ENCODE results near the gene BTNL9. TPM values are rescaled to one million over a fixed set of nuclear protein-coding genes. Genes with fewer than 3 reads are reported as not detected.

BTNL9 gene
- total and polyA plus RNA-seq, 2 of the 13 experiments (the other 11 are each of a cell fraction or from before 2014, with no cell fraction given), result 0.13 TPM; not detected in 1

DNA sequence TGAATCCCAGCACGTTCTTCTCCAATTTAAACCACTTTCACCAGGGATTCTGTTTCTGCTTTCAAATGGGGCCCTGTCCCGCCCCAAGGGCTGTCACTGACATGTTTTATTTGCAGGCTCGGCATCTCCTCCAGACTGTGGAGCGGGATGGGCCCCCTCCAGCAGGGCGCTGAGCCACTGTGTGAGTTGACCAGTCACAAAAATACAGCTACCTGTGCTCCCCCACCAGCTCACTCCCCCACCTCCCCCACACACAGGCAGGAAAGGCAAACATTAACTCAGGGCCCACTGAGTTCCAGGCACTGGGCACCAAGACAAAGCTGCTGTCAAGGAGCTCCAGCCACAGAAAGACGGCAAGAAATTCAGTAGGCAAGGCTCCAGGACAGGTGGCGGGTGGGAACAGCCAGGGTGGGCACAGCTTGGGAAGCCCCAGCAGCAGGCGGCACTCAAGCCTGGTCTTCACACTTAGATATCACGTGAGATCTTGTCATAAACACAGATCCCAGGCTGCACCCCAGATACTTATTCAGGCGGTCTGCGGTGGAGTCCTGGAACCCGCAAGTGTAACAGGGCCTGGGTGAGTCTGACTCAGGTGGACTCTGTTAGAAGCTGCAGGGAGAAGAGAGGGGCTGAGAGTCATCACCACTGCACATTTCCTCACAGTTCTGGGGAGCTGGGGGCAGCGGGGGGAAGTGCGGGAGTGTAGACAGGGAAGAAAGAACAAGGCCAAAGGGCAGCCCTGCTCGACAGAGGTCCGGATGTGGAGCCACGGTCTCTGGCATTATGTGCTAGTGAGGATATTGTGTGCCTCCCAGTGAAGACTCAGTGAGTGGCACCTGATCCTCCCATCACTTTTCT, 46.2 kb downstream of the BTNL9 start:
- in situ Hi-C loops (cut with HindIII; ENCODE audit: extremely low pct_ligation_motif_present, low pct_unique_long_range_greater_than_20kb) (no loop called here), intact Hi-C loops (cut with micrococcal nuclease; ENCODE audit: unreplicated experiment) (no loop called here)
- BruUV-seq (replicated peaks), result no TSS peak
- POLR2A ChIA-PET, result no interaction called here
- CTCF ChIA-PET (ENCODE audit: low intra/inter-chr PET ratio, low total read pairs), result no interaction called here
- 20% methylated on average over 13 of the region's 17 CpGs for WGBS (ENCODE audit: low lambda C conversion rate)
- H2AFZ ChIP-seq (ENCODE audit: low read length), result no peak overlapping the region
- no peak overlapping the region for H3K4me3 ChIP-seq (replicated peaks in 1 of 3; ENCODE audit: insufficient read depth in 1 of 3, low read depth in 2 of 3, low read length in 3 of 3)
- no peaks in the 10 kb centered on the region for H4K20me1 ChIP-seq (ENCODE audit: insufficient read depth, low read length)
- no peaks in the 10 kb centered on the region for H3K79me2 ChIP-seq (ENCODE audit: insufficient read depth, low read length)
- peaks cover 15% of the 10 kb centered on the region for H3K4me1 ChIP-seq (ENCODE audit: insufficient read depth, low read length)
- no peak overlapping the region for H3K27ac ChIP-seq (ENCODE audit: extremely low read length, insufficient read depth, low read length)
- TF ChIP-seq, protein P1, sequence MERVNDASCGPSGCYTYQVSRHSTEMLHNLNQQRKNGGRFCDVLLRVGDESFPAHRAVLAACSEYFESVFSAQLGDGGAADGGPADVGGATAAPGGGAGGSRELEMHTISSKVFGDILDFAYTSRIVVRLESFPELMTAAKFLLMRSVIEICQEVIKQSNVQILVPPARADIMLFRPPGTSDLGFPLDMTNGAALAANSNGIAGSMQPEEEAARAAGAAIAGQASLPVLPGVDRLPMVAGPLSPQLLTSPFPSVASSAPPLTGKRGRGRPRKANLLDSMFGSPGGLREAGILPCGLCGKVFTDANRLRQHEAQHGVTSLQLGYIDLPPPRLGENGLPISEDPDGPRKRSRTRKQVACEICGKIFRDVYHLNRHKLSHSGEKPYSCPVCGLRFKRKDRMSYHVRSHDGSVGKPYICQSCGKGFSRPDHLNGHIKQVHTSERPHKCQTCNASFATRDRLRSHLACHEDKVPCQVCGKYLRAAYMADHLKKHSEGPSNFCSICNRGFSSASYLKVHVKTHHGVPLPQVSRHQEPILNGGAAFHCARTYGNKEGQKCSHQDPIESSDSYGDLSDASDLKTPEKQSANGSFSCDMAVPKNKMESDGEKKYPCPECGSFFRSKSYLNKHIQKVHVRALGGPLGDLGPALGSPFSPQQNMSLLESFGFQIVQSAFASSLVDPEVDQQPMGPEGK (CRISPR knock-in tag; IDR thresholded peaks at IDR 0.05), result 0 out of 2 replicates have a peak, but pooled peaks have one; percentile 8
- no peak for TF ChIP-seq TARDBP (CRISPR knock-in tag; IDR thresholded peaks at IDR 0.05)
- TF ChIP-seq, protein P2, sequence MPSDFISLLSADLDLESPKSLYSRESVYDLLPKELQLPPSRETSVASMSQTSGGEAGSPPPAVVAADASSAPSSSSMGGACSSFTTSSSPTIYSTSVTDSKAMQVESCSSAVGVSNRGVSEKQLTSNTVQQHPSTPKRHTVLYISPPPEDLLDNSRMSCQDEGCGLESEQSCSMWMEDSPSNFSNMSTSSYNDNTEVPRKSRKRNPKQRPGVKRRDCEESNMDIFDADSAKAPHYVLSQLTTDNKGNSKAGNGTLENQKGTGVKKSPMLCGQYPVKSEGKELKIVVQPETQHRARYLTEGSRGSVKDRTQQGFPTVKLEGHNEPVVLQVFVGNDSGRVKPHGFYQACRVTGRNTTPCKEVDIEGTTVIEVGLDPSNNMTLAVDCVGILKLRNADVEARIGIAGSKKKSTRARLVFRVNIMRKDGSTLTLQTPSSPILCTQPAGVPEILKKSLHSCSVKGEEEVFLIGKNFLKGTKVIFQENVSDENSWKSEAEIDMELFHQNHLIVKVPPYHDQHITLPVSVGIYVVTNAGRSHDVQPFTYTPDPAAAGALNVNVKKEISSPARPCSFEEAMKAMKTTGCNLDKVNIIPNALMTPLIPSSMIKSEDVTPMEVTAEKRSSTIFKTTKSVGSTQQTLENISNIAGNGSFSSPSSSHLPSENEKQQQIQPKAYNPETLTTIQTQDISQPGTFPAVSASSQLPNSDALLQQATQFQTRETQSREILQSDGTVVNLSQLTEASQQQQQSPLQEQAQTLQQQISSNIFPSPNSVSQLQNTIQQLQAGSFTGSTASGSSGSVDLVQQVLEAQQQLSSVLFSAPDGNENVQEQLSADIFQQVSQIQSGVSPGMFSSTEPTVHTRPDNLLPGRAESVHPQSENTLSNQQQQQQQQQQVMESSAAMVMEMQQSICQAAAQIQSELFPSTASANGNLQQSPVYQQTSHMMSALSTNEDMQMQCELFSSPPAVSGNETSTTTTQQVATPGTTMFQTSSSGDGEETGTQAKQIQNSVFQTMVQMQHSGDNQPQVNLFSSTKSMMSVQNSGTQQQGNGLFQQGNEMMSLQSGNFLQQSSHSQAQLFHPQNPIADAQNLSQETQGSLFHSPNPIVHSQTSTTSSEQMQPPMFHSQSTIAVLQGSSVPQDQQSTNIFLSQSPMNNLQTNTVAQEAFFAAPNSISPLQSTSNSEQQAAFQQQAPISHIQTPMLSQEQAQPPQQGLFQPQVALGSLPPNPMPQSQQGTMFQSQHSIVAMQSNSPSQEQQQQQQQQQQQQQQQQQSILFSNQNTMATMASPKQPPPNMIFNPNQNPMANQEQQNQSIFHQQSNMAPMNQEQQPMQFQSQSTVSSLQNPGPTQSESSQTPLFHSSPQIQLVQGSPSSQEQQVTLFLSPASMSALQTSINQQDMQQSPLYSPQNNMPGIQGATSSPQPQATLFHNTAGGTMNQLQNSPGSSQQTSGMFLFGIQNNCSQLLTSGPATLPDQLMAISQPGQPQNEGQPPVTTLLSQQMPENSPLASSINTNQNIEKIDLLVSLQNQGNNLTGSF (CRISPR knock-in tag; IDR thresholded peaks at IDR 0.05), result no peak
- 0 out of 2 replicates have a peak, but pooled peaks have one; percentile 30 for TF ChIP-seq PPARG (CRISPR knock-in tag; conservative IDR thresholded peaks at IDR 0.05)
- TF ChIP-seq ZNF281 (CRISPR knock-in tag; IDR thresholded peaks at IDR 0.05; ENCODE audit: borderline replicate concordance), result peak; percentile 40; the same call in 1 of the 2 replicates
- 0 out of 2 replicates have a peak overlapping the region, but pooled peaks have one; percentile 9 for H3K4me2 ChIP-seq (ENCODE audit: low read depth, low read length)
- H3K36me3 ChIP-seq (replicated peaks in 1 of 2; ENCODE audit: control insufficient read depth in 1 of 2, insufficient read depth in 2 of 2, low read length in 2 of 2), result no peaks in the 10 kb centered on the region
- no peak overlapping the region for H3K9ac ChIP-seq (ENCODE audit: insufficient read depth, low read depth, low read length)
- peak; percentile 66 for ATAC-seq
- no peaks in the 10 kb centered on the region for H3K9me3 ChIP-seq (ENCODE audit: low read length)
- no peak for FAIRE-seq
- peaks cover 4 to 26% of the 10 kb centered on the region in 2 experiments for H3K27me3 ChIP-seq (ENCODE audit: control insufficient read depth in 1 of 2, insufficient read depth in 2 of 2, low read length in 2 of 2)
- peak; percentile 9 for DNase-seq (ENCODE audit: low spot score)
